OCI-LY1 (cell line): ENCODE measurements around the gene KIF22.

Source experiments
- EZH2 ChIP-seq: fragments of 200-600 bp; sonication (generic), shearing (Covaris generic); IDR thresholded peaks from 2 replicates; pipeline ENCODE4 v1.8.0; 2017; ENCODE audit warnings: borderline replicate concordance, mixed run types, mild to moderate bottlenecking, antibody characterized with exemption, low read length, moderate library complexity, mixed read lengths
- TF ChIP-seq, protein P1 (sequence below): fragments of 200-600 bp; sonication (generic), shearing (Covaris generic); IDR thresholded peaks from 2 replicates; pipeline ENCODE4 v1.5.1; 2017; ENCODE audit warnings: mild to moderate bottlenecking, antibody characterized with exemption, low read length, moderate library complexity, mixed read lengths

DNA sequence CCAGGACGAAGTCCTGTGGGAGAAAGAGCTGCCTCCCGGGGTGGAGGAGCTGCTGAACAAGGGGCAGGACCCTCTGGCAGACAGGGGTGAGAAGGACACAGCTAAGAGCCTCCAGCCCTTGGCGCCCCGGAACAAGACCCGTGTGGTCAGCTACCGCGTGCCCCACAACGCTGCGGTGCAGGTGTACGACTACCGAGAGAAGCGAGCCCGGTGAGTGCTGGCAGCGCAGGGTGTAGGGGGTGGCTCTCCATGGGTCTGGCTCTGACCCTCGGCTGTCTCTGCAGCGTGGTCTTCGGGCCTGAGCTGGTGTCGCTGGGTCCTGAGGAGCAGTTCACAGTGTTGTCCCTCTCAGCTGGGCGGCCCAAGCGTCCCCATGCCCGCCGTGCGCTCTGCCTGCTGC, 51.1 kb downstream of the KIF22 start:
- TF ChIP-seq, protein P1, sequence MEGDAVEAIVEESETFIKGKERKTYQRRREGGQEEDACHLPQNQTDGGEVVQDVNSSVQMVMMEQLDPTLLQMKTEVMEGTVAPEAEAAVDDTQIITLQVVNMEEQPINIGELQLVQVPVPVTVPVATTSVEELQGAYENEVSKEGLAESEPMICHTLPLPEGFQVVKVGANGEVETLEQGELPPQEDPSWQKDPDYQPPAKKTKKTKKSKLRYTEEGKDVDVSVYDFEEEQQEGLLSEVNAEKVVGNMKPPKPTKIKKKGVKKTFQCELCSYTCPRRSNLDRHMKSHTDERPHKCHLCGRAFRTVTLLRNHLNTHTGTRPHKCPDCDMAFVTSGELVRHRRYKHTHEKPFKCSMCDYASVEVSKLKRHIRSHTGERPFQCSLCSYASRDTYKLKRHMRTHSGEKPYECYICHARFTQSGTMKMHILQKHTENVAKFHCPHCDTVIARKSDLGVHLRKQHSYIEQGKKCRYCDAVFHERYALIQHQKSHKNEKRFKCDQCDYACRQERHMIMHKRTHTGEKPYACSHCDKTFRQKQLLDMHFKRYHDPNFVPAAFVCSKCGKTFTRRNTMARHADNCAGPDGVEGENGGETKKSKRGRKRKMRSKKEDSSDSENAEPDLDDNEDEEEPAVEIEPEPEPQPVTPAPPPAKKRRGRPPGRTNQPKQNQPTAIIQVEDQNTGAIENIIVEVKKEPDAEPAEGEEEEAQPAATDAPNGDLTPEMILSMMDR = no peak
- TF ChIP-seq EZH2 = no peak
